ES-I3 (cell line): ENCODE data around the gene ZBTB2.

Experiments
- H3K36me3 ChIP-seq: 2 replicates; pipeline ENCODE4 v1.6.1; 2013; ENCODE audit warnings: mild to moderate bottlenecking, low read length, control low read depth, moderate library complexity; ENCODE audit not compliant: insufficient read depth
- H3K4me1 ChIP-seq: 2 replicates; pipeline ENCODE4 v1.6.1; 2013; ENCODE audit warnings: mild to moderate bottlenecking, control low read depth, low read length; ENCODE audit not compliant: insufficient read depth
- H3K9ac ChIP-seq: 2 replicates; pipeline ENCODE4 v1.6.1; 2013; ENCODE audit warnings: low read depth, mild to moderate bottlenecking, low read length, moderate library complexity
- H3K9me3 ChIP-seq: 2 replicates; pipeline ENCODE4 v1.6.1; 2013; ENCODE audit warnings: mild to moderate bottlenecking, low read length, moderate library complexity; ENCODE audit not compliant: control insufficient read depth, insufficient read depth

ZBTB2 gene, protein sequence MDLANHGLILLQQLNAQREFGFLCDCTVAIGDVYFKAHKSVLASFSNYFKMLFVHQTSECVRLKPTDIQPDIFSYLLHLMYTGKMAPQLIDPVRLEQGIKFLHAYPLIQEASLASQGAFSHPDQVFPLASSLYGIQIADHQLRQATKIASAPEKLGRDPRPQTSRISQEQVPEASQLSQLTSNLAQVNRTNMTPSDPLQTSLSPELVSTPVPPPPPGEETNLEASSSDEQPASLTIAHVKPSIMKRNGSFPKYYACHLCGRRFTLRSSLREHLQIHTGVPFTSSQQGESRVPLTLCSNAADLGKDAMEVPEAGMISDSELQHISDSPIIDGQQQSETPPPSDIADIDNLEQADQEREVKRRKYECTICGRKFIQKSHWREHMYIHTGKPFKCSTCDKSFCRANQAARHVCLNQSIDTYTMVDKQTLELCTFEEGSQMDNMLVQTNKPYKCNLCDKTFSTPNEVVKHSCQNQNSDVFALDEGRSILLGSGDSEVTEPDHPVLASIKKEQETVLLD

GRCh38 chr6:151391471-151392413 is at the start of gene ZBTB2:
TSS of gene ZBTB2 (minus strand) at chr6:151391559. CDS start at chr6:151373637, 17,922 bp downstream.
- Histone ChIP-seq H3K9me3 (no peaks in the 10 kb centered on the region), H3K4me1 (peaks cover 15% of the 10 kb centered on the region; the same call in 1 of the 2 replicates), H3K36me3 (peaks cover 2% of the 10 kb centered on the region; the same call in 1 of the 2 replicates), H3K9ac (peak within 1 kb of the TSS; percentile 98)

- Histone ChIP-seq H3K4me1 (no peaks in the 10 kb centered on the region), H3K9me3 (no peaks in the 10 kb centered on the region), H3K9ac (no peak overlapping the region), H3K36me3 (peaks cover 5% of the 10 kb centered on the region; the same call in 1 of the 2 replicates)
Observed at GRCh38 chr6:151440930-151441329, 49.6 kb upstream of the ZBTB2 start.

DNA sequence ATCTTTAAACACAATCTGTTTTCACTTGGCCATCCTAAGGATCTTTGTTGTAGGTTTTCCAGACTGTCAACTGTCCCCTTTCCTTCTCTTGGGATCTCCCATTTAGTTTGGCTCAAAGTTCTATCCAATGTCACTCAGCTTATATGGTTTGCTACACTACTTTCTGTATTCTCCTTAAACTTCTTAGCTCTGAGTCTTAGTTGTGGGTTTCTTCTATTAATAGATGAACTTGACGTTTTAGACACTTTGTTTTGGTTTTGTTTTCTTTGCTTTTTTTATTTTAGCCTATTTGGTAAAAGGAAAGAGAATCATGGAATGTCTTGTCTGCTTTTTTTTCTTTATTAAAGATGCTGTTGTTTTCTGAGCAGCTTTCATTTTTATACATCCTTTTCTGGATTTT is 49.1 kb upstream of the ZBTB2 start:
- peaks cover 5% of the 10 kb centered on the region; the same call in 1 of the 2 replicates for H3K36me3 ChIP-seq
- H3K9me3 ChIP-seq: no peaks in the 10 kb centered on the region
- no peaks in the 10 kb centered on the region for H3K4me1 ChIP-seq
- H3K9ac ChIP-seq: no peak overlapping the region

- H3K9me3 ChIP-seq: no peaks in the 10 kb centered on the region
- H3K4me1 ChIP-seq: no peaks in the 10 kb centered on the region
- H3K9ac ChIP-seq: no peak overlapping the region
- H3K36me3 ChIP-seq: peaks cover 2% of the 10 kb centered on the region; the same call in 1 of the 2 replicates
Observed at GRCh38 chr6:151437401-151437800, 46.0 kb upstream of the ZBTB2 start.

DNA sequence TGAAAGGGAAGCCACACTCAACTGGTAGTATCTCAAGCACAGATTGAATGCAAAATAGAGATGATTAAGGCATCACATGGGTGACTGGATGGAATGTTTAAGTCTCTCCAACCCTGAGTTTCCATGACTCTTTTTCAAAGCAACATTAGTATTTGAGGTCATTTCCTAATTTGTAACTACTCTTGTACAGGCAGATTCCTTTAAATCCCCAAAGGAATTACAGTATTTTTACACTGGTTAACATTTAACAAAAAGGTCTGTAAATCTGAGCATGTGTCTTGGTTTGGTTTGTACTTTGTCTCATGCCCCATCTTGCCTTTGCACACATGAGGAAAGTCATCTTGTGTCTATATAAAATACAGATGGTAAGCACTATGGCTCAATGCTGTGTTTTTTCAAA is 45.4 kb upstream of the ZBTB2 start:
- no peaks in the 10 kb centered on the region for H3K9me3 ChIP-seq
- H3K4me1 ChIP-seq: no peaks in the 10 kb centered on the region
- H3K36me3 ChIP-seq: peaks cover 2% of the 10 kb centered on the region; the same call in 1 of the 2 replicates
- H3K9ac ChIP-seq: no peak overlapping the region

- H3K9me3 ChIP-seq: no peaks in the 10 kb centered on the region
- H3K4me1 ChIP-seq: no peaks in the 10 kb centered on the region
- H3K36me3 ChIP-seq: peaks cover 2% of the 10 kb centered on the region; the same call in 1 of the 2 replicates
- H3K9ac ChIP-seq: no peak overlapping the region
Observed at GRCh38 chr6:151436300-151436699, 44.9 kb upstream of the ZBTB2 start.

- Histone ChIP-seq H3K9me3 (no peaks in the 10 kb centered on the region), H3K9ac (no peak overlapping the region), H3K36me3 (peaks cover 10% of the 10 kb centered on the region), H3K4me1 (no peaks in the 10 kb centered on the region)
Observed at GRCh38 chr6:151434369-151434768, 43.0 kb upstream of the ZBTB2 start.

DNA sequence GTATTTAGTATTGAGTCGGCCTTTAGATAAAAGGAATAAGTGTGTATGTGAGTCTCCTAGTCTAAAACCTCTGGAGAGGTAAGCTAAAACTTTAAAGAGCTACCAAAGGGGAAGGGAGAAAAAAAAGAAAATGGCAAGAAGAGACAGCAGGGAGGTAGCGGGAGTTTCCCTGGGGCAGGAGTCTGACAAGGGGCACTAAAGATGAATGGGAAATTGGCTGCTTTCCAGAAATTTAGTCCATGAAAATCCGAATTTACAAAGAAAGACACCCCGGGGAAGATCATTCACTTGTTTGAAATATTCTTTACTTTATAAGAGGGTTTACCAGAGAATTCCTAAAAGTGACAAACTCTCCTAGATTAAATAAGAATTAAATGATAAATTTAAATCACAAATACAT is 41.3 kb upstream of the ZBTB2 start:
- Histone ChIP-seq H3K4me1 (no peaks in the 10 kb centered on the region), H3K36me3 (peaks cover 14% of the 10 kb centered on the region), H3K9me3 (no peaks in the 10 kb centered on the region), H3K9ac (no peak overlapping the region)

DNA sequence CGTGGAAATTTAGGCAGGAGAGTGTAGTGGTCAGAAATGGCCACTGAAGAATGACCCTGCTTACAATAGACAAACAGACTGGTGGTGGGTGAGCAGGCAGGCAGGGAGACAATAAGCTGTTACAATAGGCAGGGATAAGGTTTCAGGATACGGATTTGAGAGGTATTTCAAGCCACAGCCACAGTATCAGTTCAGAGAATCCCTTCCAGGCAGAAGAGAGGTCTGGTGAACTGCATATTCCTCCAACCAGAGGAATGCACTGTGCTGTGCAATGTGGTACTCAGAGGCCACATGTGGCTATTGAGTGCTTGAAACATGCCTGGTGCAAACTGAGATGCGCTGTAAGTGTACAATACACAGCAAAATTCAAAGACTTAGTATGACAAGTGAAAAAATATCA is 40.0 kb upstream of the ZBTB2 start:
- Histone ChIP-seq H3K9me3 (no peaks in the 10 kb centered on the region), H3K9ac (no peak overlapping the region), H3K36me3 (peaks cover 14% of the 10 kb centered on the region), H3K4me1 (no peaks in the 10 kb centered on the region)

DNA sequence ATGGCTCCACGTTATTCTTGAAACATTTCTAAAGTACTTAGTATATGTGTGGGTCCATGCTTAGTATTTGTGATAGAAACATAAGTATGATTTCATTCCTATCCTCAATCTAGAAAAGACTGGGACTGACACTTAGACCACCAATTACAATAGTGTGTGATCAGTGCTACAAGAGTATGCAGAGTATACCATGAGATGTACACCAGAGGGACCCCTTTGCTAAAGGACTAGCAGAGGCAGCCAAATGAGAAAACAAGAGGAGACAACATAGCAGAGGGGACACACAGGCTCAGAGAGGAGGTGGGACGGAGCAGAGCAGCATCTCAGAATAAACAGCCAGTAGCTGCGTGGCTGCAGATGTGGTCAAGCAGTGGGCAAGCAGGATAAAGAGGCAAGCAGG is 39.5 kb upstream of the ZBTB2 start:
- Histone ChIP-seq H3K9me3 (no peaks in the 10 kb centered on the region), H3K4me1 (no peaks in the 10 kb centered on the region), H3K36me3 (peaks cover 14% of the 10 kb centered on the region), H3K9ac (no peak overlapping the region)

GRCh38 chr6:151428093-151428735 is 36.9 kb upstream of the ZBTB2 start:
- Histone ChIP-seq H3K9me3 (no peaks in the 10 kb centered on the region), H3K36me3 (peaks cover 14% of the 10 kb centered on the region)

DNA sequence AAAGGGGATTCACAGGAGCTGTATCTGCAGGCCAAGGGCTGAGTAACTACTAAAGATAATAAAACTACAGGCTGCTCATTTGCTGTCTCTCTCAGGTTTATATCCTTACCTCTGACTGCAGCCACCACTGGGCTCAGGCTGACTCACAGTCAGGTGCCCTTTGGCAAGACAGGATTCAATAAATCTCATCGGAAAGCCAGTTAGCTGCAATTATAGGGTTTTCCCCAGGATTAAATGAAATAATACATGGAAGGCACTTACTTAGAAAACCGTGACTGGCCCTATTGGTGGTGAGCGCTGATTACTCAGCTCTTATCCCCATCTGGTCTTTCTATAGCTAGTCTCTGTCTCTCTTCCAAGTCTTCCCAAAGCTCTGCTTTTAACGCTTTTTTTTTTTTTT is 34.2 kb upstream of the ZBTB2 start:
- no peak overlapping the region for H3K9ac ChIP-seq
- H3K36me3 ChIP-seq: peaks cover 19% of the 10 kb centered on the region
- no peaks in the 10 kb centered on the region for H3K4me1 ChIP-seq

More at GRCh38 chr6:151428093-151428735, 36.9 kb upstream of the ZBTB2 start:
- Histone ChIP-seq H3K4me1 (no peaks in the 10 kb centered on the region), H3K9ac (no peak overlapping the region)

GRCh38 chr6:151422981-151423380 is 31.6 kb upstream of the ZBTB2 start:
- Histone ChIP-seq H3K9me3 (no peaks in the 10 kb centered on the region), H3K9ac (no peak overlapping the region), H3K36me3 (peaks cover 10% of the 10 kb centered on the region), H3K4me1 (no peaks in the 10 kb centered on the region)

More for the DNA sequence above, 34.2 kb upstream of the ZBTB2 start:
- H3K9me3 ChIP-seq: no peaks in the 10 kb centered on the region

DNA sequence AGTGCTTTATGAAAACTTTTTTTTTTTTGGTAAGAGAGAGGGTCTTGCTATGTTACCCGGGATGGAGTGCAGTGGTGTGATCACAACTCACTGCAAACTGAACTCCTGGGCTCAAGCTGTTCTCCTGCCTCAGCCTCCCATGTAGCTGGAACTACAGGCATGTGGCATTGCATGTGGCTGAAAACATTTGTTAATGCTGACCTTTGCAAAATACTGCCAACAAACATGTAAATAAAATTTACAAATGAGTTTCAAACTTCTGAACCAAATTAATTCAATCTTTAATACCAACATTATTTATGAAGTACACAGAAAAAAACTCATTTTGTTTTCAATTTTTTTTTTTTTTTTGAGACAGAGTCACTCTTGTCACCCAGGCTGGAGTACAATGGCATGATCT is 26.1 kb upstream of the ZBTB2 start:
- Histone ChIP-seq H3K9me3 (peaks cover 4% of the 10 kb centered on the region; the same call in 1 of the 2 replicates), H3K36me3 (peaks cover 20% of the 10 kb centered on the region), H3K9ac (no peak overlapping the region), H3K4me1 (no peaks in the 10 kb centered on the region)
